Measurements from ENCODE around the gene NR3C2. TPM values are rescaled to one million over a fixed set of nuclear protein-coding genes. Genes with fewer than 3 reads are reported as not detected.

Gene NR3C2
- total RNA-seq, 1 donor from 2014 or later, result 7.1 TPM

- DNase-seq (ENCODE audit: low spot score), result no peak
These were observed 364.6 kb downstream of the NR3C2 start for GRCh38 chr4:148077581-148077980.

- no peak for DNase-seq (ENCODE audit: low spot score)
These were observed 365.2 kb downstream of the NR3C2 start for GRCh38 chr4:148076964-148077363.

GRCh38 chr4:148075438-148075837 lies 366.8 kb downstream of the NR3C2 start:
- no peak for DNase-seq (ENCODE audit: low spot score)

GRCh38 chr4:148074462-148074861 lies 367.8 kb downstream of the NR3C2 start:
- DNase-seq (ENCODE audit: low spot score), result no peak

DNA sequence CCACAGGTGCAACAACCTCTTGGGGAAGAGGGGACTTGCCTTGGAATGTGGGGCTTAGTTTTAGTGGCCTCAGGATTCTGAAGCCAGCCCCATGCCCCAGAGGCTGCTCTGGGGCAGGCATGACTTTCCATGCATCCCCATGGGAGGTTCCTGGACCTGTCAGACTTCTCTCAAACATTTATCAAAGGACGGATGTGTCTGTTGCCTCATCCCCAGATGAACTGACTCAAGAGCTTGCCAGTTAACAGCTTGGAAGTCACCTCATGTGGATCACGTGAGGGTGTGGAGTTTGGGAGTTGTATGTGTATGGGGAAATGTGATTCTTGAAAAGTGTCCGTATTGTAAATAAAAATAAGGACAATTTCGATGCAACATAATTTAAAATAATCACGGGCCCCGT lies 368.9 kb downstream of the NR3C2 start:
- DNase-seq (ENCODE audit: low spot score), result no peak

- DNase-seq (ENCODE audit: low spot score), result no peak
These were observed 369.4 kb downstream of the NR3C2 start for GRCh38 chr4:148072789-148073188.

GRCh38 chr4:148071009-148071408 lies 371.2 kb downstream of the NR3C2 start:
- no peak for DNase-seq (ENCODE audit: low spot score)

DNA sequence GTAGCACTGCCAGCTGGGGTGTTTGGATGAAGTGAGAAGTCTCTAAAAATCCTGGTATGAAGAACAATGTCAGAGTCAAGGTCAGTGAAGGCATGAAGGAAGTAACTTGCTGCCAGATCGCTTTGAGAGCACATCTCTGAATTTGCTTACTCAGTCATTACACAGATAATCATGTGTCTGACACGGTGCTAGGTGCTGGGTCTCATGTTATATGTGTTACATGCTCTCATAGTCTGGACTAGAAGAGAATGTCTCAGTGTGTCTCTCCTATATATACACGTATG lies 372.4 kb downstream of the NR3C2 start:
- no peak for DNase-seq (ENCODE audit: low spot score)

DNA sequence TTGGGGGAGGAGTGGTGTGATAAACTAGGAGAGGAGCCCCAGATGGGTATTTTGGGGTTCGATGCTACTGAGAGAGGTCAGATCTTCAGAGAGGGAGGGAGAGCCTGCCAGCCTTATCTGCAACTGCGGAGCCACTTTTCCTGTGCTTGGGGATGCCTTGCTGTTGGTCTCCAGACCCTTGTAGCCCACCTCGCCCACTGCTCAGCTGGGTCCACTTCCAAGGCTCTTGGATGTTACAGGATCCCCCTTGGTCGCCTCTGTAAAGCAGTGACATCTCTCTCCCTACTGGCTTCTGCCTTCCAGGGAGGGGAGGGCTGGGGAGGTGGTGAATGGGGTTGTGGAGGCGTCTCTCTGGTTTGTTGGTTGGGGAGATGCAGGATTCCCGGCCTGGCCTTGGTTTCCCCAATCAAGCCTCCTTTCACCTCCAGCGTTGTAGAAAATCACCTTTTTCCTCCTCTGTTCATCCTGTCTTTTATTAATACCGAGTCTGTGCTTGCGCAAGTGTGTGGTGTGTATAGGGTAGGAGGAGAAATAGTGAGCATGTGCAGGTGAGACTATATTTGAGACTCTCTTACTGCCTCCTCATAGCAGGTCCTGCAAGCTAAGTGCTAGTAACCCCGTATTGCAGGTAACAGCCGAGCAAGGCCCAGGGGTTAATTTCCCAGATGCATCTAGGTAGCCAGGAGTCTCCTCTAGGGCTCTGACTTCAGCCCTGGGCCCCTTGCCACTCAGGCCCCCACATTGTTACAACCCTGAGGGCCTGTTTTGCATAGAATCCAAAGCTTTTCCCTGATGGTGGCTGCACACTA lies 372.9 kb downstream of the NR3C2 start:
- DNase-seq (ENCODE audit: low spot score), result no peak

GRCh38 chr4:148068065-148068911 lies 373.9 kb downstream of the NR3C2 start:
- DNase-seq (ENCODE audit: low spot score), result no peak

DNA sequence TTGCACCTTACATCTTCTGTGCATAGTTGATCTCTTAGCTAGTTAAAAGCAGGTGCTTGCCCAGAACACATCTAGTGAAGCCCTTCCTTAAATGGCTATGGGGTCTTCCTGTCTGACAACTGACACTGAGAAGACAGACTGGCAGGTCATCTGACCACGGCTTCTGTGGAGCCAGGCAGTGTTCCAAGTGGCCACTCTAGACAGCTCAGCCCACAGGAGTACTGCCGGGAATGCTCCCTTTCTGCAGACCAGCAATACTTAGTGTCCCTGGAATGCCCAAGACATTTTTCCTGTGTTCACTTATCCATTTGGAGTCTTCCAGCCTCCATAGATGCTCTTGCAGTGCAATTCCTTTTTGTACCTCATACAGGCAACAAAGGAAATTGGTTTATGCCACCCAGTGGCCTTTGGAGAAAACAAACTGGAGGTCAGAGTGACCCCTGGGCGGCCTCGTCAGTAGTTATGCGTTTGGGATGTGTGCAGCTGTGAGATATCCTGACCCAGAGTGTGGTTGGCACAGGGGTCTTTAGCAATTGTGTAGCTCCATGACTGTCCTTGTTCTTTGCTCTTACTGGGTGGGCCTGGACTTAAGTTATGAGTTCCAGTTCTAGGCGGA lies 374.8 kb downstream of the NR3C2 start:
- no peak for DNase-seq (ENCODE audit: low spot score)

GRCh38 chr4:148065075-148065474 lies 377.1 kb downstream of the NR3C2 start:
- no peak for DNase-seq (ENCODE audit: low spot score)

GRCh38 chr4:148064451-148064850 lies 377.8 kb downstream of the NR3C2 start:
- DNase-seq (ENCODE audit: low spot score), result no peak

- no peak for DNase-seq (ENCODE audit: low spot score)
These were observed 379.8 kb downstream of the NR3C2 start for GRCh38 chr4:148062301-148062950.

DNA sequence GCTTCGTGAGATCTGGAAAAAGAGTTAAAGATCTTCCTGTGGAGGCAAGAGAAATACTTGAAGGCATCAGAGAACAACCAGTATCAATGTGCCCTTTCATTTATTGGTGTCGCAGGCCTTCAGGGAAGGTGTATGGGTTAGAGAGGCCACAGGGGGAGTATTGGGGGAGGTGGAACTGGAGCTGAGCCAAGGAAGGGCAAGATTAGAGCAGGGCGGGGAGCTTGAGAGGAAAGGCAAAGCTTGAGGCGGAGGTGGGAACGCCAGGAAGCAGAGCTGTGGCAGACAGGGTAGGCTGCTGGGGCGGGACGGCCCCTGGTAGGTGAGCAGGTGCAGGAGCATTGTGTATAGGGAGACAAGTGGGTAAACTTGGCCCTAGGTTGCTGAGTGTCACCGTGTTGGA lies 380.4 kb downstream of the NR3C2 start:
- DNase-seq (ENCODE audit: low spot score), result no peak

DNA sequence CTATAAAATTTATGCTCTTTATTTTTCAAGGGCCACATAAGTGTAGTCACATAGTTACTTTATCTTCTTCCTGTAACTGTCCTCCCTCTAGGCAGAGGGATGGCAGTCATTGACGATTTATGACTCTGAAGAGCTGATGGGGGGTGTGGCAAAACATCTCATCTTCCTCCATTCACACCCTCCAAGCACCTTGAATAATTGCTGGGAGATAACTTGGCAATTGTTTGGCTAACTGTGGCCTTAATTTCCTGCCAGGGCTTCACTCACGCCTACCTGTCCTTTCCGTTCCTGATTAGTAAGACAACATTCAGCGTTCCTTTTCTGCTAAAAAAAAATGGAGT lies 381.1 kb downstream of the NR3C2 start:
- no peak for DNase-seq (ENCODE audit: low spot score)

- DNase-seq (ENCODE audit: low spot score), result no peak
These were observed 381.7 kb downstream of the NR3C2 start for GRCh38 chr4:148060264-148061140.

GRCh38 chr4:148059617-148060180 lies 382.5 kb downstream of the NR3C2 start:
- no peak for DNase-seq (ENCODE audit: low spot score)

- no peak for DNase-seq (ENCODE audit: low spot score)
These were observed 384.0 kb downstream of the NR3C2 start for GRCh38 chr4:148057984-148058859.

DNA sequence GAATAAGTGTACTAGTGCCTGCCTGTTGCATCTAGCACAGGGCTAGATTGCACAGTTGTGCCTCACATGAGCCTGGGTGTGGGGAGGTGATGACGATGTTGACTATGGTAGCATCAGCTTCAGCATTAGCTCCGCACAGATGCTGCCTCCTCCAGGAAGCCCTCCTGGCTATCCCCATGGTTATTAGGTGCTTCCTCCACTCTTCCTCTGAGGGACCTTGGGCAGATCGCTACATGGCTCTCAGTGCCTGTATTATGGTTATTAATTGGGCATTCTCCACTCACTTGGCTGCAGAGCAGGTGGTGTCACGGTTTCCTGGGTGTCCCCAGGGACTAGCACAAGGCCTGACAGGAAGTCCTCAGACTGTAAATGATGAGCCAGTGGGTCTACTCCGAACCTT lies 384.7 kb downstream of the NR3C2 start:
- DNase-seq (ENCODE audit: low spot score), result no peak

All from mesenteric fat pad (tissue), 1 donor.